ENCODE results near the gene TTC3. TPM values are rescaled to one million over a fixed set of nuclear protein-coding genes. Genes with fewer than 3 reads are reported as not detected.
A peak's percentile ranks its signal among the peaks of the same experiment; 100 is the strongest.

TTC3 gene
- total and polyA plus RNA-seq, 9 of the 15 experiments (the other 6 are each of a cell fraction or from before 2014, with no cell fraction given) = 17.5 to 92.0 (median 59.5) TPM

GRCh38 chr21:37072988-37073416 lies at the start of gene TTC3, which contains the start of gene PIGP (continued):
- no peak for TF ChIP-seq ZNF277 (CRISPR knock-in tag; IDR thresholded peaks at IDR 0.05; ENCODE audit: borderline replicate concordance)
- TF ChIP-seq ATF7 (IDR thresholded peaks at IDR 0.05) = peak; percentile 79
- TF ChIP-seq E2F5 (CRISPR knock-in tag; IDR thresholded peaks at IDR 0.05) = no peak
- no peak for TF ChIP-seq ZNF561 (CRISPR knock-in tag; conservative IDR thresholded peaks at IDR 0.05)
- peak; percentile 85 for TF ChIP-seq CTBP1 (IDR thresholded peaks at IDR 0.05; ENCODE audit: borderline replicate concordance)
- TF ChIP-seq ZNF707 (CRISPR knock-in tag; conservative IDR thresholded peaks at IDR 0.05) = no peak
- no peak for TF ChIP-seq HDGF (IDR thresholded peaks at IDR 0.05)
- TF ChIP-seq RNF2 (IDR thresholded peaks at IDR 0.05) = no peak; the same call in 1 of the 2 replicates
- no peak for TF ChIP-seq HOMEZ (CRISPR knock-in tag; IDR thresholded peaks at IDR 0.05)
- TF ChIP-seq TCF3 (CRISPR knock-in tag; IDR thresholded peaks at IDR 0.05) = no peak
- TF ChIP-seq ZNF655 (CRISPR knock-in tag; IDR thresholded peaks at IDR 0.05) = no peak
- TF ChIP-seq TSC22D4 (tag; IDR thresholded peaks at IDR 0.05) = no peak
- no peak; the same call in 1 of the 2 replicates for TF ChIP-seq MGA (IDR thresholded peaks at IDR 0.05)
